Mesendoderm (in vitro differentiated cells): ENCODE measurements around the gene TAOK1.

Experiments
- DNase-seq: peaks from one replicate; pipeline ENCODE4 v3.0.0; 2013
- H2AK5ac ChIP-seq: 2 replicates; pipeline ENCODE4 v1.6.1; 2013; ENCODE audit warnings: low read length, inconsistent platforms
- H2BK120ac ChIP-seq: 2 replicates; pipeline ENCODE4 v1.6.1; 2013; ENCODE audit warnings: low read depth, mild to moderate bottlenecking, low read length, moderate library complexity, mixed read lengths
- H2BK15ac ChIP-seq: replicated peaks from 2 replicates; pipeline ENCODE4 v1.6.1; 2013; ENCODE audit warnings: low read depth, mild to moderate bottlenecking, moderate library complexity
- H2BK5ac ChIP-seq: 2 replicates; pipeline ENCODE4 v1.6.1; 2013; ENCODE audit warnings: low read length, inconsistent platforms
- H3K18ac ChIP-seq: 2 replicates; pipeline ENCODE4 v1.6.1; 2013; ENCODE audit warnings: mild to moderate bottlenecking, low read length, mixed read lengths
- H3K23ac ChIP-seq: one replicate; pipeline ENCODE4 v1.6.1; 2013; ENCODE audit warnings: low read length
- H3K27ac ChIP-seq: 2 replicates; pipeline ENCODE4 v1.5.1; 2013; ENCODE audit warnings: low read depth, mild to moderate bottlenecking, inconsistent platforms, low read length, moderate library complexity
- H3K27me3 ChIP-seq: 2 replicates; pipeline ENCODE4 v1.6.1; 2013; ENCODE audit warnings: low read length, control low read depth, mild to moderate bottlenecking, inconsistent platforms; ENCODE audit not compliant: insufficient read depth, poor library complexity
- H3K36me3 ChIP-seq: 2 replicates; pipeline ENCODE4 v1.6.1; 2013; ENCODE audit warnings: low read length, inconsistent platforms; ENCODE audit not compliant: control insufficient read depth, insufficient read depth
- H3K4ac ChIP-seq: one replicate; pipeline ENCODE4 v1.6.1; 2013; ENCODE audit warnings: low read depth, mild to moderate bottlenecking, low read length, moderate library complexity
- H3K4me1 ChIP-seq: 2 replicates; pipeline ENCODE4 v1.6.1; 2013; ENCODE audit warnings: low read depth, low read length, inconsistent platforms; ENCODE audit not compliant: control insufficient read depth
- H3K4me2 ChIP-seq: 2 replicates; pipeline ENCODE4 v1.6.1; 2013; ENCODE audit warnings: low read length
- H3K4me3 ChIP-seq: 2 replicates; pipeline ENCODE4 v1.5.1; 2013; ENCODE audit warnings: mild to moderate bottlenecking, low read length
- H3K56ac ChIP-seq: one replicate; pipeline ENCODE4 v1.6.1; 2013; ENCODE audit warnings: low read length
- H3K79me1 ChIP-seq: 2 replicates; pipeline ENCODE4 v1.6.1; 2013; ENCODE audit warnings: low read length, inconsistent platforms
- H3K79me2 ChIP-seq: 2 replicates; pipeline ENCODE4 v1.6.1; 2013; ENCODE audit warnings: mild to moderate bottlenecking, low read length; ENCODE audit not compliant: control insufficient read depth, insufficient read depth
- H3K9ac ChIP-seq: 2 replicates; pipeline ENCODE4 v1.6.1; 2013; ENCODE audit warnings: low read length, inconsistent platforms
- H4K5ac ChIP-seq: one replicate; pipeline ENCODE4 v1.6.1; 2013; ENCODE audit warnings: low read length
- H4K8ac ChIP-seq: one replicate; pipeline ENCODE4 v1.6.1; 2013; ENCODE audit warnings: low read depth, mild to moderate bottlenecking, control low read depth, low read length, moderate library complexity
- WGBS: extraction: QIAGEN DNeasy Blood & Tissue Kit; methylation state at CpG from one replicate; pipeline ENCODE4 v1.1.7; 2013; ENCODE audit warnings: low lambda C conversion rate, missing lambda C conversion rate; ENCODE audit not compliant: insufficient coverage; ENCODE audit errors: extremely low coverage; 5-methylcytosine and 5-hydroxymethylcytosine counted together

Gene TAOK1

DNA sequence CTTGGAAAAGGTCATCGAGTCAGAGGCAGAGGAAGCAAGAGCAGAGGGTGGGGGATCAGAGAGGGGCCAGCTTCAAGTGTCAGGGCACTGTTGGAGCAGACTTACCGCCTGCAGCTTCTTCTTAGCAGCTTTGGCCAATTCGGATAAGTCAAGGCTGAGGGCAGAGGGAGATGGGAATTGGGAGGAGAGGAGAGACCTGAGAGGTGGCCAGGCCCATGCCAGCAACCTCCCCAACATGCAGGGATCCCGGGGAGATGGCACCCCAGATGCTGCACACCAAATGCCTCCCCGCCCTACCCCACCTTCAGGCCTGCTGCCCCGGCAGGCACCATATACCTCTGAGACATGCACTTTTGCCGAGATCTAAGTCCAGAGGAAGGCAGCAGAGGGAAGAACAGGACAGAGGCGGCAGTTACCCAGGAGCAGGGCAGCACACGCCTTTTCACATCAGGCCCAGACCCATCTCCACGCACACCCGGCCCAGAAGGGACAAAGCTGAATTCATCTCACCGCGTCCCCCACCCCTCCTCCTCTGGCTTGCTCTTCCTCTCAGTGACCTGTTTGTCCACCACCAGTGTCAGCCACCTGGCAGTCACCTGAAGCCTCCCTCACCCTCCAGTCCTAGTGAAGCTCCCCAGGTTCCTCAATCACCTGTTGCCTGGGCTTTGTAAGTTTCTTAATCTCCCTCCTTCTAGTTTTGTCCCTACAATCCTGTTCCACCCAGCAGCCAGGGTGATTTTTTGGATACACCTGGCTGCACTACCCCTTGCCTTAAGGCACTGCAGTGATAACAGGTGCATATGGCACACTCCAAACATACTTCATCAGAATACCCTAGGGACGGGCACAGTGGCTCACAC lies 188.7 kb downstream of the TAOK1 start:
- H3K4me2 ChIP-seq, result no peak overlapping the region
- no peak overlapping the region for H3K4ac ChIP-seq
- H4K8ac ChIP-seq, result no peak overlapping the region
- H4K5ac ChIP-seq, result no peak overlapping the region
- no CpG with 5 or more reads among the region's 14 CpGs for WGBS
- H2BK120ac ChIP-seq, result no peak overlapping the region
- peaks cover 7% of the 10 kb centered on the region for H3K36me3 ChIP-seq
- no peaks in the 10 kb centered on the region for H3K4me1 ChIP-seq
- no peaks in the 10 kb centered on the region for H3K79me2 ChIP-seq
- H3K18ac ChIP-seq, result no peak overlapping the region
- no peak overlapping the region for H3K9ac ChIP-seq
- H3K27me3 ChIP-seq, result no peaks in the 10 kb centered on the region
- no peak overlapping the region for H2AK5ac ChIP-seq
- H3K27ac ChIP-seq, result no peak overlapping the region
- no peak overlapping the region for H3K23ac ChIP-seq
- DNase-seq, result no peak
- H2BK15ac ChIP-seq, result no peak overlapping the region
- H3K4me3 ChIP-seq, result no peak overlapping the region
- H3K56ac ChIP-seq, result no peak overlapping the region
- H3K79me1 ChIP-seq, result peaks cover 1% of the 10 kb centered on the region
- no peak overlapping the region for H2BK5ac ChIP-seq

DNA sequence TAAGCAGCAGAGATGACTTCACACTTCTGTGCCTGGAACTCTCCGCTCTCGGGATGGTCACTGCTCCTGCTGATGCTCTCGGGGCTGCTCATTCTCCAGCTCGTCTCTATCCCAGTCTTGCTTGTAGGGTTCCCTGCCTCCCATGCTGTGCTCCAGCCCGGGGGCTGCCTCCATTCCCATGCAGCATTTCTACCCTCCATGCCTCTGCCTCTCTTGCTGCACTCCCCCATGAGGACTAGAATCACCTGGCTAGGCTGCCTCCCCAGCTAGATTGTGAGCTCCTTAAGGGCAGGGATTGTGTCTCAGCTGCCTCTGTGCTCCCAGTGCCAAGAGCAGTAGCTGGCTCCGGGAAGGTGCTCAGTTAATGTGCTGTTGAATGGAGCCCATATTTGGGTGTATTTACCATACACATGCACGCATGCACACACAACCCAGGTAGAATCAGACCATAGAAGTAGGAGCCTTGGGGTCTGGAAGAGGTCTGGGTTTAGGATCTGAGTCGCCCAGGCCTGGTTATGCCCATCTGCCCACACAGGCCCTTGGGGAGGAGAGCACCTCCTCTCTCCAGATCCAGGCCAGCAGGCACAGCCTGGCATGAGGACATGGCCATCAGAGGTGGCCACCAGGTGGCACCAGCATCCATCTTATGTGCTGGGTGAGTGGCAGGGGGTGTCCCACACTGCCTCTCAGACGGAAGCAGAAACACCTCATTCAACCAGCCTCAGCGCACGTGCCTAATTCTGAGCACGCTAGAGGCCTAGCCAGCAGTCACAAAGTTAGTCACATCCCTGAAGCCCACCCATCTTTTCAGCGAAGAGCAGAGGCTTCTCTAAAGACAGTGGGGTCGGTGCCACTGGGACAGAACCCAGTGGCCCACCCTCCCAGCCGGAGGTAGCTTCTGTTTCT lies 190.0 kb downstream of the TAOK1 start:
- Histone ChIP-seq H2BK5ac (no peak overlapping the region), H3K4me1 (peaks cover 7% of the 10 kb centered on the region), H3K27me3 (no peaks in the 10 kb centered on the region), H3K36me3 (peaks cover 3% of the 10 kb centered on the region), H3K79me1 (peaks cover 5% of the 10 kb centered on the region), H3K4ac (no peak overlapping the region), H3K4me3 (no peak overlapping the region), H2BK120ac (no peak overlapping the region), H4K8ac (no peak overlapping the region), H3K9ac (no peak overlapping the region), H3K23ac (no peak overlapping the region), H2AK5ac (no peak overlapping the region), H3K4me2 (no peak overlapping the region), H4K5ac (no peak overlapping the region), H3K56ac (no peak overlapping the region), H3K18ac (no peak overlapping the region), H3K27ac (no peak overlapping the region), H2BK15ac (no peak overlapping the region), H3K79me2 (no peaks in the 10 kb centered on the region)
- WGBS, result no CpG with 5 or more reads among the region's 15 CpGs
- DNase-seq, result peak; percentile 88

DNA sequence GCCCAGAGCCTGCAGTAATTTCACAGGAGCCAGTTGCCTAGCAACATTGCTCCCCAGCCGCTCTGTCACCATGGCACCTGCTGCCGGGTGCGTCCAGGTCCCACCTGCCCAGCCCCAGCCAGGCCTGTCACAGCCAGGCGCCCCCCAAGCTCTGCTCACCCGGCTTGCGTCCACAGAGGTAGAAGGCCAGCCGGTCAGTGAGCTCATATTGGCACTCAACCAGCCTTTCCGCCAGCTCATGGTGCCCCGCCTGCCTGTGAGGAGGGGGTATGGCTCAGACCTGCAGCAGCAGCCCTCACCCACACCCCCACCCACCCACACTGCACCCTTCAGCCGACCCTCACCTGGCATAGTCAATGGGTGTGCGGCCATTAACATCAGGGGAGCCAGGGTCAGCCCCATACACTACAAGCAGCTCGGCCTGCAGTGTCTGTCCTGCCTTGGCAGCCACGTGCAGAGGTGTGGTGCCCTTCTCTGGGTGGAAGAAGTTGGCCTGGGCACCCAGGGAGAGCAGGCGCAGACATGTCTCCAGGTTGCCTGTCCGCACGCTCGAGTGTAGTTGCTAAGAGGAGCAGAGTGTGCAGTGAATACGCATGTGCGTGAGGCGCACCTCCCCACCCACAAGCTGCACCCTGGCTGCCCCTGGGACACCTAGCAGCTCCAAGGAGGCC lies 191.6 kb downstream of the TAOK1 start:
- Histone ChIP-seq H3K9ac (no peak overlapping the region), H3K23ac (no peak overlapping the region), H2AK5ac (no peak overlapping the region), H3K4me3 (no peak overlapping the region), H2BK120ac (no peak overlapping the region), H2BK15ac (no peak overlapping the region), H3K79me2 (peaks cover 5% of the 10 kb centered on the region), H3K4me2 (no peak overlapping the region), H3K56ac (no peak overlapping the region), H3K27ac (no peak overlapping the region), H4K8ac (no peak overlapping the region), H2BK5ac (no peak overlapping the region), H3K79me1 (peaks cover 12% of the 10 kb centered on the region), H3K4me1 (peaks cover 10% of the 10 kb centered on the region), H3K27me3 (no peaks in the 10 kb centered on the region), H3K36me3 (no peaks in the 10 kb centered on the region), H3K18ac (no peak overlapping the region), H4K5ac (no peak overlapping the region), H3K4ac (no peak overlapping the region)
- no peak for DNase-seq
- no CpG with 5 or more reads among the region's 20 CpGs for WGBS

DNA sequence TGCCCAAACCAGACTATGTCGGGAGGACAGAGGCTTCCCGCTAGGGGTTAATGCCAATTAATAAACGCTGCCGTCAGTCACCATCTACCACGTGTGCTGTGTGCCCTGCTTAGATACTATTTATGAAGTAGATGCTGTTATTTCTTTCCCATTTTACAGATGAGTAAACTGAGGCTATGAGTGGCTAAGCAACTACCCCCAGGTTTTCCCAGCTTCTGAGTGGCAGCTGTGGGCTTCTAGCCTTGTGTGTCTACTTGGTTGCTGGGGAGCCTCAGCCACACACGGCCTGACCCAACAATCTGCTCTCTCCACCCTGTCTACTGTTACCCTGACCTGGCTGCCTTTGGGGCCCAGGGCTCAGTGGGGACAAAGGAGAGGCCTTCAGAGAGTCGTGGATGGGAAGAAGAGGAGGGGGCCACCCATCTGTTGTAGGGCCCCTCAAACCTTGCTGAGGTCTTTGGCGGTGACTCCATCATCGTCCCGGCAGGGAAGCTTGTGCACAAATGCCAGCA lies 192.1 kb downstream of the TAOK1 start:
- Histone ChIP-seq H3K36me3 (no peaks in the 10 kb centered on the region), H3K4me3 (no peak overlapping the region), H3K4me2 (no peak overlapping the region), H3K4me1 (peaks cover 10% of the 10 kb centered on the region), H4K8ac (no peak overlapping the region), H3K4ac (no peak overlapping the region), H3K79me2 (peaks cover 10% of the 10 kb centered on the region), H3K18ac (no peak overlapping the region), H2BK120ac (no peak overlapping the region), H3K27me3 (no peaks in the 10 kb centered on the region), H4K5ac (no peak overlapping the region), H3K9ac (no peak overlapping the region), H2BK5ac (no peak overlapping the region), H2BK15ac (no peak overlapping the region), H3K27ac (no peak overlapping the region), H3K79me1 (peaks cover 15% of the 10 kb centered on the region), H3K23ac (no peak overlapping the region), H2AK5ac (no peak overlapping the region), H3K56ac (no peak overlapping the region)
- WGBS, result no CpG with 5 or more reads among the region's 10 CpGs
- DNase-seq, result no peak

DNA sequence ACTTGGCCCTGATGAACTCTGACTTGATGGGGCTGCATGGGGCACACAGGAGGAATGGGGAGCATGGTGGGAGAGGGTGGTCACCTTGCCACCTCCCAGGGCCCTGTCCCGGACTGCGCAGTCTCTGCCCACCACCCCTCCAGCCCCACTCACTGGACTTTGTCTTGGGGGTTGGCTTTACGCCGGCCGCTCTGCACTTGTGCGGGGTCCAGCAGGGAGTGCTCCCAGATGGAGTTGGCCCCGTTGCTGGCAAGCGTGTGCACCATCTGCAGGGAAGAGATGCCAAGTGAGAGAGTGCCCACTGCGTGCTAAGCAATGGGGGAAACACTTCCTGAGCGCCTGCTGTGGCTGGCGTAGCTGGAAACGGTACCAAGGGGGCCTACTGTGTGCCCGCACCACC lies 192.6 kb downstream of the TAOK1 start:
- H3K56ac ChIP-seq, result no peak overlapping the region
- peaks cover 17% of the 10 kb centered on the region for H3K79me1 ChIP-seq
- no peak overlapping the region for H3K27ac ChIP-seq
- H3K79me2 ChIP-seq, result peaks cover 14% of the 10 kb centered on the region
- no peaks in the 10 kb centered on the region for H3K36me3 ChIP-seq
- H3K23ac ChIP-seq, result no peak overlapping the region
- H3K27me3 ChIP-seq, result no peaks in the 10 kb centered on the region
- H2BK15ac ChIP-seq, result no peak overlapping the region
- H2AK5ac ChIP-seq, result no peak overlapping the region
- H2BK5ac ChIP-seq, result no peak overlapping the region
- H3K4me2 ChIP-seq, result no peak overlapping the region
- H4K5ac ChIP-seq, result no peak overlapping the region
- no peak overlapping the region for H3K18ac ChIP-seq
- no peak overlapping the region for H3K4ac ChIP-seq
- peaks cover 10% of the 10 kb centered on the region for H3K4me1 ChIP-seq
- DNase-seq, result no peak
- H4K8ac ChIP-seq, result no peak overlapping the region
- no CpG with 5 or more reads among the region's 13 CpGs for WGBS
- H2BK120ac ChIP-seq, result no peak overlapping the region
- no peak overlapping the region for H3K9ac ChIP-seq
- H3K4me3 ChIP-seq, result no peak overlapping the region
